Neutrophil (primary cell): ENCODE measurements around the gene PRKAA1.

Experiments used
- H3K27ac ChIP-seq: fragments of 200-600 bp; sonication (generic); 2 replicates; pipeline ENCODE4 v1.5.1; 2016; ENCODE audit warnings: mild to moderate bottlenecking, moderate library complexity
- H3K27me3 ChIP-seq: fragments of 200-600 bp; sonication (generic); 2 replicates; pipeline ENCODE4 v1.6.0; 2016; ENCODE audit warnings: mild to moderate bottlenecking
- H3K36me3 ChIP-seq: fragments of 200-600 bp; sonication (generic); 2 replicates; pipeline ENCODE4 v1.5.1; 2017
- H3K4me1 ChIP-seq, 2 experiments: fragments of 200-600 bp in 1 of 2; sonication (generic) in 1 of 2; 1 replicate in 1 of 2; 2 replicates in 1 of 2; pipeline versions ENCODE4 v1.5.1 to v1.6.1; 2013 to 2016; ENCODE audit warnings: low read depth in 1 of 2, low read length in 1 of 2, mild to moderate bottlenecking in 1 of 2, moderate library complexity in 1 of 2; ENCODE audit not compliant: control insufficient read depth in 1 of 2, insufficient read depth in 1 of 2
- H3K4me3 ChIP-seq, 2 experiments: fragments of 200-600 bp in 1 of 2; sonication (generic) in 1 of 2; 1 replicate in 1 of 2; 2 replicates in 1 of 2; pipeline ENCODE4 v1.5.1; 2013 to 2016; ENCODE audit warnings: low read depth in 1 of 2, low read length in 1 of 2, mild to moderate bottlenecking in 1 of 2, moderate library complexity in 1 of 2
- H3K9me3 ChIP-seq: fragments of 200-600 bp; sonication (generic); 2 replicates; pipeline ENCODE4 v1.5.1; 2016
- CTCF ChIP-seq: fragments of 200-600 bp; sonication (generic); IDR thresholded peaks from 2 replicates; pipeline ENCODE4 v1.5.1; 2016; ENCODE audit warnings: antibody characterized with exemption

The PRKAA1 gene

GRCh38 chr5:40798012-40798800, at the start of gene PRKAA1:
PRKAA1 (minus strand) TSS chr5:40798374; CDS start chr5:40798189, 185 bp downstream.
- H3K27me3 ChIP-seq, result no peaks in the 10 kb centered on the region
- peak; percentile 93 for TF ChIP-seq CTCF

GRCh38 chr5:40847525-40847924, 49.4 kb upstream of the PRKAA1 start:
- no peak for TF ChIP-seq CTCF
- peaks cover 19% of the 10 kb centered on the region for H3K36me3 ChIP-seq

More at GRCh38 chr5:40798012-40798800, at the start of gene PRKAA1:
- H3K9me3 ChIP-seq, result no peaks in the 10 kb centered on the region
- H3K4me3 ChIP-seq, result peak within 1 kb of the TSS; percentile 84 to 96
- H3K27ac ChIP-seq, result peak within 1 kb of the TSS; percentile 91
- no peaks in the 10 kb centered on the region for H3K36me3 ChIP-seq
- H3K4me1 ChIP-seq, result peaks cover 30 to 33% of the 10 kb centered on the region in 2 experiments

GRCh38 chr5:40846371-40846770, 48.2 kb upstream of the PRKAA1 start:
- Histone ChIP-seq H3K4me1 (peaks cover 79 to 81% of the 10 kb centered on the region in 2 experiments), H3K27ac (peak overlapping the region; percentile 10), H3K9me3 (no peaks in the 10 kb centered on the region), H3K27me3 (no peaks in the 10 kb centered on the region), H3K36me3 (peaks cover 14% of the 10 kb centered on the region), H3K4me3 (no peak overlapping the region)
- no peak for TF ChIP-seq CTCF

More at GRCh38 chr5:40847525-40847924, 49.4 kb upstream of the PRKAA1 start:
- H3K27me3 ChIP-seq, result no peaks in the 10 kb centered on the region
- H3K4me3 ChIP-seq, result no peak overlapping the region
- H3K27ac ChIP-seq, result no peak overlapping the region
- peaks cover 67 to 70% of the 10 kb centered on the region in 2 experiments for H3K4me1 ChIP-seq
- H3K9me3 ChIP-seq, result no peaks in the 10 kb centered on the region

- Histone ChIP-seq H3K27me3 (no peaks in the 10 kb centered on the region), H3K36me3 (peaks cover 14% of the 10 kb centered on the region), H3K4me1 (peaks cover 86 to 88% of the 10 kb centered on the region in 2 experiments), H3K4me3 (no peak overlapping the region), H3K27ac (peak overlapping the region; percentile 16), H3K9me3 (no peaks in the 10 kb centered on the region)
- no peak for TF ChIP-seq CTCF
Observed at GRCh38 chr5:40844565-40844964, 46.4 kb upstream of the PRKAA1 start.

GRCh38 chr5:40842351-40842750, 44.2 kb upstream of the PRKAA1 start:
- Histone ChIP-seq H3K36me3 (peaks cover 14% of the 10 kb centered on the region), H3K9me3 (no peaks in the 10 kb centered on the region), H3K4me1 (peaks cover 83 to 92% of the 10 kb centered on the region in 2 experiments), H3K27me3 (no peaks in the 10 kb centered on the region), H3K27ac (peak overlapping the region; percentile 76), H3K4me3 (peak overlapping the region; percentile 63)
- no peak for TF ChIP-seq CTCF
